ENCODE data around the gene SEPHS1. TPM values are rescaled to one million over a fixed set of nuclear protein-coding genes. Genes with fewer than 3 reads are reported as not detected.
A peak's percentile ranks its signal among the peaks of the same experiment; 100 is the strongest.
"Not testable (repeated sequence)": the region's sequence is repeated elsewhere in the genome, so short reads cannot be mapped to it uniquely, and the experiment has no call there.

Gene SEPHS1
- total and polyA plus RNA-seq, 2 donors (not counting 3 experiments of a cell fraction or from before 2014, with no cell fraction given): 40.6 to 55.4 TPM

DNA sequence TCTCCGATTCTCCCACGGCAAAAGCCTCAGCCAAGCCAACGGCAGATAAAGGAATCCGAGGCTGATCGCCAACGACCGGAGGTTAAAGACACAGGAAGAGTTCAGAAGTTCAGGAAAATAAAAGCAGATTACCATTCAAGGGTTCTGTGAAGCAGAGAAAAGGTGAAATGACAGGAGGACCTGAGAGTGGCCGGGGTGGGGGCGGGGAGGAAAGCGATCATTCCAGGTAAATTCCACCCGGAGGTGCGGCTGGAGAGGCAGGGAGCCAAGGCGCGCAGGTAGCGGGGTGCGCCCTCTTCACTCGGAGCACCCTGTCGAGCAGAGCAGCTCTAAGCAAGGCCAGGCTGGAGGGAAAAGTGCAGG is 35.3 kb upstream of the SEPHS1 start:
- Histone ChIP-seq H3K4me2 (ENCODE audit: insufficient read depth, low read length) (peak overlapping the region; percentile 51), H3K4me3 (replicated peaks in 1 of 3; ENCODE audit: insufficient read depth in 1 of 3, low read depth in 1 of 3, low read length in 3 of 3) (peak overlapping the region in 1 of 3 experiments; percentile 0), H3K9me3 (replicated peaks; ENCODE audit: control insufficient read depth, insufficient read depth, low read length) (no peaks in the 10 kb centered on the region), H3K27me3 (ENCODE audit: control insufficient read depth in 2 of 2, insufficient read depth in 2 of 2, low read length in 2 of 2) (peaks cover 38 to 45% of the 10 kb centered on the region in 2 experiments), H3K79me2 (ENCODE audit: control insufficient read depth, insufficient read depth, low read length) (no peaks in the 10 kb centered on the region), H3K9ac (replicated peaks; ENCODE audit: extremely low read depth, insufficient read depth, low read length) (no peak overlapping the region), H4K20me1 (replicated peaks; ENCODE audit: control insufficient read depth, extremely low read depth, insufficient read depth, low read length) (no peaks in the 10 kb centered on the region), H3K4me1 (ENCODE audit: control insufficient read depth, extremely low read depth, insufficient read depth, low read length) (peaks cover 8% of the 10 kb centered on the region), H3K27ac (ENCODE audit: insufficient read depth, low read depth, low read length) (no peak overlapping the region), H2AFZ (ENCODE audit: low read depth, low read length) (no peak overlapping the region), H3K9me1 (replicated peaks; ENCODE audit: control insufficient read depth, extremely low read depth, insufficient read depth, low read length) (no peaks in the 10 kb centered on the region), H3K36me3 (ENCODE audit: control insufficient read depth in 2 of 2, extremely low read depth in 1 of 2, insufficient read depth in 2 of 2, low read length in 2 of 2) (no peaks in the 10 kb centered on the region)
- intact Hi-C loops (cut with micrococcal nuclease) (no loop called here), dilution Hi-C loops (cut with MboI; ENCODE audit: extremely low pct_ligation_motif_present, low sequenced_read_pairs) (no loop called here)
- FAIRE-seq: peak; percentile 66
- TF ChIP-seq JUN (IDR thresholded peaks at IDR 0.05; ENCODE audit: borderline replicate concordance, insufficient read depth, insufficient read length, low read depth) (no peak), FOS (IDR thresholded peaks at IDR 0.05; ENCODE audit: borderline replicate concordance, insufficient read depth, low read length) (no peak)
- ChIA-PET POLR2A (no interaction called here), CTCF (interaction anchor here (0.6 to 5.4 kb wide), 8 partner anchors 11 to 57 kb away, joined by 3 to 38 read pairs (median 5); no protein-coding TSS in a partner anchor)
- BruUV-seq (replicated peaks): no TSS peak
- DNase-seq (ENCODE audit: low read depth, low spot score): no peak

DNA sequence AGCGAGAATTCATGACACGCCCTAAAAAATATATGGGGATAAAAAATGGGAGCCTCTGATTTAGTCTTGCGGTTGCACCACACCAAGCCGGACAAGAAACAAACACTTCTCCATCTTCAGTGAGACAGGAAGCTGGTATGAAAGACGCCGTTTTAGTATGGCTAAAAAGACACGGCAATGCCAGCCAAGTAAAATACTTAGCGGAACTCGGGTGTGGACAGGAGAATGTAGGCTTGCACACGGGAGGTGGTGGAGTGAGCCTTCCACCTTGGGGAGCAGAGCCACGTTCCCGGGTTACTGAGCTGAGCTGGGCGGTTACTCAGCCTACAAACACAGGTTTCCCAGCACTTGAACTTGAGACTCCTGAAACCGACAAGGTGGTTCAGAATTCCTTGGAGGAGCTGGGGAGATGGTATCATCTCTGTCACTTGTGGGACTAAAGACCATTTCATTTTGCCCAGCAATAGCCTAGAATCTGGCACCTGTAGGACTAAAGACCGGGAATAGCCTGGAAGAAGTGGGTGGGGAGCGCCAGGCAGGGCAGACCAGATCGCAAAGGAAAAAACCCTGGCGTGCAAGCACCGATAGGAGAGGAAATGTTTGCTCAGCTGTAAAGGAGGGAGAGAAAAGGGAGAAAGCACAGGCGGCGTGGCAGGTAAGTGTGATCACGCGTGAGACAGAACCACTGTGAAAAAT is 34.8 kb upstream of the SEPHS1 start:
- Histone ChIP-seq H3K36me3 (ENCODE audit: control insufficient read depth in 2 of 2, extremely low read depth in 1 of 2, insufficient read depth in 2 of 2, low read length in 2 of 2) (no peaks in the 10 kb centered on the region), H3K9me3 (replicated peaks; ENCODE audit: control insufficient read depth, insufficient read depth, low read length) (no peaks in the 10 kb centered on the region), H4K20me1 (replicated peaks; ENCODE audit: control insufficient read depth, extremely low read depth, insufficient read depth, low read length) (no peaks in the 10 kb centered on the region), H3K9ac (replicated peaks; ENCODE audit: extremely low read depth, insufficient read depth, low read length) (no peak overlapping the region), H3K4me1 (ENCODE audit: control insufficient read depth, extremely low read depth, insufficient read depth, low read length) (peaks cover 8% of the 10 kb centered on the region), H3K4me3 (replicated peaks in 1 of 3; ENCODE audit: insufficient read depth in 1 of 3, low read depth in 1 of 3, low read length in 3 of 3) (peak overlapping the region in 1 of 3 experiments; percentile 0), H3K4me2 (ENCODE audit: insufficient read depth, low read length) (peak overlapping the region; percentile 51), H2AFZ (ENCODE audit: low read depth, low read length) (no peak overlapping the region), H3K9me1 (replicated peaks; ENCODE audit: control insufficient read depth, extremely low read depth, insufficient read depth, low read length) (no peaks in the 10 kb centered on the region), H3K27me3 (ENCODE audit: control insufficient read depth in 2 of 2, insufficient read depth in 2 of 2, low read length in 2 of 2) (peaks cover 38 to 43% of the 10 kb centered on the region in 2 experiments), H3K27ac (ENCODE audit: insufficient read depth, low read depth, low read length) (no peak overlapping the region), H3K79me2 (ENCODE audit: control insufficient read depth, insufficient read depth, low read length) (no peaks in the 10 kb centered on the region)
- no TSS peak for BruUV-seq (replicated peaks)
- DNase-seq (ENCODE audit: low read depth, low spot score) (peak; percentile 25), FAIRE-seq (peak; percentile 50)
- dilution Hi-C loops (cut with MboI; ENCODE audit: extremely low pct_ligation_motif_present, low sequenced_read_pairs): no loop called here
- ChIA-PET POLR2A (no interaction called here), CTCF (interaction anchor here (0.6 to 5.4 kb wide), 7 partner anchors 10 to 57 kb away, joined by 3 to 38 read pairs (median 4); no protein-coding TSS in a partner anchor)
- peak; percentile 23 for TF ChIP-seq EZH2 (IDR thresholded peaks at IDR 0.05; ENCODE audit: borderline replicate concordance, low read depth, low read length, severe bottlenecking)
- no peak for TF ChIP-seq JUN (IDR thresholded peaks at IDR 0.05; ENCODE audit: borderline replicate concordance, insufficient read depth, insufficient read length, low read depth)
- intact Hi-C loops (cut with micrococcal nuclease): no loop called here

GRCh38 chr10:13379061-13379460 is 31.0 kb upstream of the SEPHS1 start:
- H3K36me3 ChIP-seq (ENCODE audit: control insufficient read depth in 2 of 2, extremely low read depth in 1 of 2, insufficient read depth in 2 of 2, low read length in 2 of 2); H3K9ac ChIP-seq (replicated peaks; ENCODE audit: extremely low read depth, insufficient read depth, low read length); H4K20me1 ChIP-seq (replicated peaks; ENCODE audit: control insufficient read depth, extremely low read depth, insufficient read depth, low read length); H3K79me2 ChIP-seq (ENCODE audit: control insufficient read depth, insufficient read depth, low read length); H3K4me1 ChIP-seq (ENCODE audit: control insufficient read depth, extremely low read depth, insufficient read depth, low read length); BruUV-seq (replicated peaks); intact Hi-C loops (cut with micrococcal nuclease); H3K4me2 ChIP-seq (ENCODE audit: insufficient read depth, low read length); POLR2A ChIA-PET; H3K9me1 ChIP-seq (replicated peaks; ENCODE audit: control insufficient read depth, extremely low read depth, insufficient read depth, low read length); H3K9me3 ChIP-seq (replicated peaks; ENCODE audit: control insufficient read depth, insufficient read depth, low read length); H3K27ac ChIP-seq (ENCODE audit: insufficient read depth, low read depth, low read length); CTCF ChIA-PET; H2AFZ ChIP-seq (ENCODE audit: low read depth, low read length); DNase-seq (ENCODE audit: low read depth, low spot score); FAIRE-seq; H3K4me3 ChIP-seq (replicated peaks in 1 of 3; ENCODE audit: insufficient read depth in 1 of 3, low read depth in 1 of 3, low read length in 3 of 3); dilution Hi-C loops (cut with MboI; ENCODE audit: extremely low pct_ligation_motif_present, low sequenced_read_pairs): not testable (repeated sequence)
- H3K27me3 ChIP-seq (ENCODE audit: control insufficient read depth in 2 of 2, insufficient read depth in 2 of 2, low read length in 2 of 2): peaks cover 30 to 35% of the 10 kb centered on the region in 2 experiments

All from endothelial cell of umbilical vein (primary cell).